NCI-H774 (cell line): ENCODE results near the gene RIOK3.

Experiments used
- DNase-seq: peaks from one replicate; lab custom pipeline; 2025; lab: John Stamatoyannopoulos, UW

RIOK3 gene

DNA sequence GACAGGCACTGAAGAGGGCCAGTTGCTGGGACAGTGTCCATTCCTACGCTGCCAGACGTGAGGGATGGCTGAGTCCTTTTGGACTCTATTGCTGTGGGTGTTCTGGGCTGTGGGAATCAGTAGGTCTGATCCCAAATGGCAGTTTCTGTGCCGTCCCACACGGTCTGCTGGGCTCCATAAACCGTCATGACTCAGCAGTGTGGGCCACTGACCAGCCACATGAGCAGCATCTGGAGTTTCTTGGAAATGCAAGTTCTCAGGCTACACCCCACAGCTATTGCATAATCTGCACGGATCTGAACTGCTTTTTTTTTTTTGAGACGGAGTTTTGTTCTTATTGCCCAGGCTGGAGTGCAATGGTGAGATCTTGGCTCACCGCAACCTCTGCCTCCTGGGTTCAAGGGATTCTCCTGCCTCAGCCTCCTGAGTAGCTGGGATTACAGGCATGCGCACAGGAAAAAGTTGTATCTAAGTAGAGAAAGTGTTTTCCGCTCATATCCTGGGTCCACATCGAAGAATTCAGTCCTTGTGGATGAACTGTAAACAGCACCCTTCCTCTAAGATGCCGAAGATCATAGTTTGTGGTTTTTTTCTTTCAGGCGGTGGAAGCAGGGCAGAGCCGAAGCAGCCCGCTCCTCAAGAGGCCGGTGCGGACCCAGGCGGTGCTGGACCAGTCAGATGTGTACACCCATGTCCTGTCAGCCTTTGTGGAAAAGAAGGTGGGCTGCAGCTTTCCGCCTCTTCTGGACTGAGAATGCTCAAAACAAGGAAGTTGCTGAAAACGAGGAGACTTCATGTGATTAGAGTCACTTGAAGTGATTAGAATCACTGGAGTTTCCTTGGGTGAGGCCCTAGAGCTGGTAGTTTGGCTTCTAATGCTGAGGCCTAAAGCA, 75.7 kb downstream of the RIOK3 start:
- no peak for DNase-seq

DNA sequence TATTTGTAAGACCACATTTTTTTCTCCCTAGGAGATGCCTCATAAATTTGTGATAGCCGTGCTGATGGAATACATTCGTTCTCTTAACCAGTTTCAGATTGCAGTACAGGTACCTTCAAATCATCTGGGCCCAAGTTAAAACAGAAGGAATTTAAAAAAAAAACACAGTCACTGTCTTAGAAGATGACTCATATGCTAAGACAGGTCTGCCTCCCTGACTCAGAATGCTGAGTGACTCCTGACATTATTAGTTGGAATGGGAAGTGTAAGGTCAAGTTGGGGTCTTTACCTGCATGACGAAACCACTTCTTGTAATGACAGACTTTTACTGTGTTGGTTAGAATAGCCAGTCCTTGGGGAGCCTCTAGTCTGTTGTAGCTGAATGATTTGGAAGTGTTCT, 76.5 kb downstream of the RIOK3 start:
- DNase-seq = no peak

DNA sequence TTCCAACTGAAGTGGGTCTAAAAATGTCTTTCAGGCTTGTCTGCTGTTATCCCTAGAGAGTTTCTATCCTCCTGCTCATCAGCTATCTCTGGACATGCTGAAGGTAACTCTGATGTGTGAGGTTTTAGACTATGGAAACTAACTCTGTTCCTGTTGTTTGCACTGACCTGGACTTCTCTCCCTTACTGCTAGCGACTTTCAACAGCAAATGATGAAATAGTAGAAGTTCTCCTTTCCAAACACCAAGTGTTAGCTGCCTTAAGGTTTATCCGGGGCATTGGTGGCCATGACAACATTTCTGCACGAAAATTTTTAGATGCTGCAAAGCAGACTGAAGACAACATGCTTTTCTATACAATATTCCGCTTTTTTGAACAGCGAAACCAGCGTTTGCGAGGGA, 77.1 kb downstream of the RIOK3 start:
- no peak for DNase-seq

DNA sequence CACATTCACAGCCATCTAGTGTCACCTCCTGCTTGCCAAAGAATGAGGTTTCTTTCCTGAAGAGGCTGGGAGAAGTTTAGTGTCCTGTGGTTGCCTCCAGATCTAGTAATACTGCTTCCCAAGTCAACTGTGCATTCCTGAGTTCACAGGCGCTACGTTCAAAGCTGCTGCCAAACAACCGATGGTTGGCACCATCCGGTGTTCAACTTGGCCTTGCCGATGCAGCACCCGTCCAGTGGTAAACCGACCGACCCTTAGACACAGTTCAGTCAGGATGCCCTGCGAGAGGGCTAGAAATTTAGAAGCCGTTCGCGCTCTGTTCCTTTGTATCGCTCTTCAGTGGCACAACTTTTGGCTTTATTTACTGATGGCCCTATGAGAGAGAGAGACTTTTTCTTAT, 78.8 kb downstream of the RIOK3 start:
- no peak for DNase-seq
